Activated CD4-positive, alpha-beta T cell treated with anti-CD3 and anti-CD28 coated beads for 36 hours (primary cell): ENCODE results near the gene RASSF4. TPM values are rescaled to one million over a fixed set of nuclear protein-coding genes. Genes with fewer than 3 reads are reported as not detected.

ENCODE experiments used
- ATAC-seq: fragments of 200-7000 bp; cut with Tn5 transposase; one replicate; pipeline ENCODE4 v1.10.0; 2021; ENCODE audit warnings: mild to moderate bottlenecking, moderate library complexity
- CTCF ChIA-PET: fragments of 350-600 bp; sonication (Branson Sonifier 250); formaldehyde crosslinking; loops from one replicate; lab custom pipeline; 2021; ENCODE audit warnings: antibody characterized with exemption; lab: Charles Lee
- POLR2A ChIA-PET: fragments of 350-600 bp; sonication (Branson Sonifier 250); formaldehyde crosslinking; loops from one replicate; lab custom pipeline; 2021; ENCODE audit warnings: antibody characterized with exemption, inconsistent platforms; lab: Charles Lee
- DNase-seq: peaks from one replicate; pipeline ENCODE4 v3.0.0-alpha.2; 2020
- H3K27ac Mint-ChIP-seq: one replicate; pipeline ENCODE4 v1.8.0; 2021; ENCODE audit warnings: mixed read lengths
- H3K27me3 Mint-ChIP-seq: one replicate; pipeline ENCODE4 v1.8.0; 2021; ENCODE audit warnings: mixed read lengths
- H3K36me3 Mint-ChIP-seq: one replicate; pipeline ENCODE4 v1.8.0; 2021; ENCODE audit warnings: low read depth, mixed read lengths
- H3K4me1 Mint-ChIP-seq: one replicate; pipeline ENCODE4 v1.8.0; 2021; ENCODE audit warnings: mixed read lengths
- H3K4me3 Mint-ChIP-seq: one replicate; pipeline ENCODE4 v1.8.0; 2021; ENCODE audit warnings: mild to moderate bottlenecking, moderate library complexity, mixed read lengths
- H3K9me3 Mint-ChIP-seq: one replicate; pipeline ENCODE4 v1.8.0; 2021; ENCODE audit warnings: low read depth, mixed read lengths
- intact Hi-C, 2 experiments: fragments of 100-400 bp; cut with DNase I in 1 of 2; cut with micrococcal nuclease in 1 of 2; formaldehyde crosslinking; loops; one replicate each; pipeline versions ENCODE4 v1.14.2 to v1.15.1; 2022 to 2024; cut with DNase I, micrococcal nuclease
- total RNA-seq, 2 experiments: library from RNA; stranded (reverse); gene quantifications; one replicate each; pipeline ENCODE4 v1.2.3, GENCODE V29; 2021

The RASSF4 gene
- total RNA-seq, 2 experiments from 2014 or later = 1.0 to 1.3 TPM

- ChIA-PET POLR2A (no interaction called here), CTCF (interaction anchor here (2.6 kb wide), 1 partner anchor 41 kb away, joined by 17 read pairs; no protein-coding TSS in a partner anchor)
- Mint-ChIP-seq H3K27ac (no peak overlapping the region), H3K4me1 (peaks cover 10% of the 10 kb centered on the region), H3K27me3 (no peaks in the 10 kb centered on the region), H3K9me3 (no peaks in the 10 kb centered on the region), H3K4me3 (peak overlapping the region; percentile 49), H3K36me3 (no peaks in the 10 kb centered on the region)
- DNase-seq (no peak), ATAC-seq (no peak)
- intact Hi-C loops = loop anchor here in 1 of 2 experiments (2.0 kb wide), 1 partner anchor 15 kb away; the partner anchor contains the start of gene RASSF4
Measured at GRCh38 chr10:44974082-44974627, 14.6 kb downstream of the RASSF4 start.

GRCh38 chr10:44974628-44975430 is 15.2 kb downstream of the RASSF4 start:
- H3K9me3 Mint-ChIP-seq = no peaks in the 10 kb centered on the region
- POLR2A ChIA-PET = no interaction called here
- H3K27ac Mint-ChIP-seq = no peak overlapping the region
- H3K27me3 Mint-ChIP-seq = no peaks in the 10 kb centered on the region
- ATAC-seq = peak; percentile 93
- peak overlapping the region; percentile 49 for H3K4me3 Mint-ChIP-seq
- H3K36me3 Mint-ChIP-seq = no peaks in the 10 kb centered on the region
- CTCF ChIA-PET = interaction anchor here (0.9 to 2.6 kb wide), 3 partner anchors 25 to 42 kb away, joined by 4 to 23 read pairs (median 17); no protein-coding TSS in a partner anchor
- peaks cover 9% of the 10 kb centered on the region for H3K4me1 Mint-ChIP-seq
- DNase-seq = peak; percentile 78
- intact Hi-C loops = loop anchor here (1.0 to 2.0 kb wide), 4 partner anchors 16 to 43 kb away; partner anchors contain the start of genes RASSF4 (in 2 of the 2) and ZNF22 (in 1 of the 2)

GRCh38 chr10:44975431-44976331 is 16.1 kb downstream of the RASSF4 start:
- intact Hi-C loops = loop anchor here (1.0 to 2.0 kb wide), 4 partner anchors 16 to 43 kb away; partner anchors contain the start of genes RASSF4 (in 2 of the 2) and ZNF22 (in 1 of the 2)
- Mint-ChIP-seq H3K4me3 (no peak overlapping the region), H3K36me3 (no peaks in the 10 kb centered on the region), H3K27ac (no peak overlapping the region), H3K9me3 (no peaks in the 10 kb centered on the region), H3K4me1 (peaks cover 9% of the 10 kb centered on the region), H3K27me3 (no peaks in the 10 kb centered on the region)
- DNase-seq (peak; percentile 44), ATAC-seq (no peak)
- ChIA-PET CTCF (interaction anchor here (0.9 to 2.4 kb wide), 4 partner anchors 10 to 42 kb away, joined by 3 to 23 read pairs (median 4); no protein-coding TSS in a partner anchor), POLR2A (no interaction called here)

- peaks cover 9% of the 10 kb centered on the region for H3K4me1 Mint-ChIP-seq
- H3K9me3 Mint-ChIP-seq = no peaks in the 10 kb centered on the region
- ChIA-PET POLR2A (no interaction called here), CTCF (interaction anchor here (0.9 to 2.4 kb wide), 3 partner anchors 11 to 43 kb away, joined by 3 to 23 read pairs (median 5); no protein-coding TSS in a partner anchor)
- no peak for ATAC-seq
- no peak for DNase-seq
- intact Hi-C loops = no loop called here
- H3K27me3 Mint-ChIP-seq = no peaks in the 10 kb centered on the region
- H3K36me3 Mint-ChIP-seq = no peaks in the 10 kb centered on the region
- no peak overlapping the region for H3K4me3 Mint-ChIP-seq
- no peak overlapping the region for H3K27ac Mint-ChIP-seq
Measured at GRCh38 chr10:44976352-44977198, 17.0 kb downstream of the RASSF4 start.

- no peaks in the 10 kb centered on the region for H3K27me3 Mint-ChIP-seq
- DNase-seq (no peak), ATAC-seq (no peak)
- ChIA-PET POLR2A (no interaction called here), CTCF (interaction anchor here (1.4 to 2.4 kb wide), 3 partner anchors 35 to 45 kb away, joined by 3 to 23 read pairs (median 11); no protein-coding TSS in a partner anchor)
- H3K9me3 Mint-ChIP-seq = no peaks in the 10 kb centered on the region
- no peak overlapping the region for H3K4me3 Mint-ChIP-seq
- no peaks in the 10 kb centered on the region for H3K36me3 Mint-ChIP-seq
- intact Hi-C loops = no loop called here
- no peak overlapping the region for H3K27ac Mint-ChIP-seq
- H3K4me1 Mint-ChIP-seq = peaks cover 9% of the 10 kb centered on the region
Measured at GRCh38 chr10:44977287-44978212, 17.9 kb downstream of the RASSF4 start.

GRCh38 chr10:44978213-44978569 is 18.6 kb downstream of the RASSF4 start:
- H3K27ac Mint-ChIP-seq = peak overlapping the region; percentile 33
- DNase-seq (no peak), ATAC-seq (no peak)
- intact Hi-C loops = no loop called here
- CTCF ChIA-PET = interaction anchor here (1.4 to 2.0 kb wide), 2 partner anchors 35 to 45 kb away, joined by 3 to 11 read pairs; no protein-coding TSS in a partner anchor
- POLR2A ChIA-PET = no interaction called here
- H3K9me3 Mint-ChIP-seq = no peaks in the 10 kb centered on the region
- no peaks in the 10 kb centered on the region for H3K27me3 Mint-ChIP-seq
- H3K4me1 Mint-ChIP-seq = peaks cover 9% of the 10 kb centered on the region
- no peak overlapping the region for H3K4me3 Mint-ChIP-seq
- H3K36me3 Mint-ChIP-seq = no peaks in the 10 kb centered on the region

GRCh38 chr10:44978570-44979280 is 19.1 kb downstream of the RASSF4 start, which contains the start of gene DEPP1:
Gene DEPP1 (minus strand): TSS chr10:44978809. CDS start chr10:44978030, 779 bp downstream.
- Mint-ChIP-seq H3K27ac (peak within 1 kb of the TSS; percentile 33), H3K9me3 (no peaks in the 10 kb centered on the region), H3K4me1 (peaks cover 5% of the 10 kb centered on the region), H3K4me3 (no peak within 1 kb of the TSS), H3K27me3 (no peaks in the 10 kb centered on the region), H3K36me3 (no peaks in the 10 kb centered on the region)
- intact Hi-C loops = no loop called here
- ChIA-PET CTCF (interaction anchor here (0.6 to 2.0 kb wide), 3 partner anchors 26 to 46 kb away, joined by 3 to 11 read pairs (median 3); no protein-coding TSS in a partner anchor), POLR2A (no interaction called here)
- ATAC-seq (peak; percentile 42), DNase-seq (peak; percentile 63)

- ChIA-PET POLR2A (no interaction called here), CTCF (interaction anchor here (0.6 to 2.0 kb wide), 3 partner anchors 27 to 47 kb away, joined by 3 to 11 read pairs (median 3); no protein-coding TSS in a partner anchor)
- no peak overlapping the region for H3K4me3 Mint-ChIP-seq
- no peaks in the 10 kb centered on the region for H3K27me3 Mint-ChIP-seq
- no peak for ATAC-seq
- H3K9me3 Mint-ChIP-seq = no peaks in the 10 kb centered on the region
- no peaks in the 10 kb centered on the region for H3K36me3 Mint-ChIP-seq
- no peak for DNase-seq
- no peak overlapping the region for H3K27ac Mint-ChIP-seq
- intact Hi-C loops = no loop called here
- H3K4me1 Mint-ChIP-seq = peaks cover 3% of the 10 kb centered on the region
Measured at GRCh38 chr10:44979281-44980191, 19.9 kb downstream of the RASSF4 start.
